NB4 (cell line): Measurements from ENCODE around the gene LRFN3.

Experiments used
- CTCF ChIP-seq: IDR thresholded peaks from one replicate; pipeline ENCODE4 v1.5.1; 2012; ENCODE audit warnings: low read depth, low read length
- MYC ChIP-seq: IDR thresholded peaks from 2 replicates; pipeline ENCODE4 v1.6.1; 2011; ENCODE audit warnings: low read depth, low read length
- POLR2A ChIP-seq: IDR thresholded peaks from 2 replicates; pipeline ENCODE4 v1.6.1; 2011; ENCODE audit warnings: mild to moderate bottlenecking; ENCODE audit not compliant: insufficient read length; ENCODE audit errors: extremely low read depth

GRCh38 chr19:35990156-35990555 is 54.0 kb downstream of the LRFN3 start:
- TF ChIP-seq POLR2A (no peak), CTCF (no peak), MYC (no peak)
